HT1080 (cell line): ENCODE results near the gene PATJ. TPM values are rescaled to one million over a fixed set of nuclear protein-coding genes. Genes with fewer than 3 reads are reported as not detected.
"Not testable (repeated sequence)": the region's sequence is repeated elsewhere in the genome, so short reads cannot be mapped to it uniquely, and the experiment has no call there.

Experiments
- DNase-seq: peaks from one replicate; pipeline ENCODE4 v3.0.0-alpha.2; 2015; ENCODE audit warnings: low read depth
- total RNA-seq: library from RNA; depleted of rRNA; stranded (reverse); fragments of >200 nt; shearing (Covaris generic); gene quantifications from 2 replicates; pipeline ENCODE4 v1.2.3, GENCODE V29; 2014

PATJ gene
- total RNA-seq, 1 experiment from 2014 or later: 1.1 TPM

DNA sequence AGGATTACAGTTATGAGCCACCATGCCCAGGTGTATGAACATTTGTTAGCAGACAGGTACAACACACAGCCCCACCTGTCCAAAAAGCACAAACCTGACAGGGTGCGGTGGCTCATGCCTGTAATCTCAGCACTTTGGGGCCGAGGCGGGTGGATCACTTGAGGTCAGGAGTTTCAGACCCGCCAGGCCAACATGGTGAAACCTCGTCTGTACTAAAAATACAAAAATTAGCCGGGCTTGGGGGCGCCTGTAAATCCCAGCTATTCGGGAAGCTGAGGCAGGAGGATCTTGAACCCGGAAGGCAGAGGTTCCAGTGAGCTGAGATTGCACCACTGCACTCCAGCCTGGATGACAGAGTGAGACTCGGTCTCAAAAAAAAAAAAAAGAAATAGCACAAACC is 428.1 kb downstream of the PATJ start:
- not testable (repeated sequence) for DNase-seq

GRCh38 chr1:62175568-62176179 is 433.4 kb downstream of the PATJ start:
- peak; percentile 21 for DNase-seq

DNA sequence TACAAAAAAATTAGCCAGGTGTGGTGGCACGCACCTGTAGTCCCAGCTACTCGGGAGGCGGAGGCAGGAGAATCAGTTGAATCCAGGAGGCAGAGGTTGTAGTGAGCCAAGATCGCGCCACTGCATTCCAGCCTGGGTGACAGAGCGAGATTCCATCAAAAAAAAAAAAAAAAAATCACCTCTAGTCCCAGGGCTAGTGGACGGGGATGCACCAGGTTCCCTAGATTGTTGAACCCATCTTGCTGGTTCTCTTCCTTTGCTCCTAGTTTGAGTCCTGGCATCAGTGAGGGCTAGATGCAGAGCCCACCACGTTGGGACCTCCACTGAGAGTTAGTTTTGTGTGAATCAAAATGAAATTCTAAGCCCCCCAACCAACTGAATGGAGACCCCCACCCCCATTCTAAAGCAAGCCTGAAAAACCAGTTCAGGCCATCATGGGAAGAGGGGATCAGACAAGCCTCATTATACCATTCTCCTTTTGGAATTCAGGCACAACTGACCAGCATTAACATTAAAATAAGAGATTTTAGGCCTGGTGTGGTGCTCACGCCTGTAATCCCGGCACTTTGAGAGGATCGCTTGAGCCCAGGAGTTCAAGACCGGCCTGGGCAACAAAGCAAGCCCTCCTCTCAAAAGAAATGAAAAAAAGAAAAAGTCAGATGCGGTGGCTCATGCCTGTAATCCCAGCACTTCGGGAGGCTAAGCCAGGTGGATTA is 434.5 kb downstream of the PATJ start:
- DNase-seq: no peak

DNA sequence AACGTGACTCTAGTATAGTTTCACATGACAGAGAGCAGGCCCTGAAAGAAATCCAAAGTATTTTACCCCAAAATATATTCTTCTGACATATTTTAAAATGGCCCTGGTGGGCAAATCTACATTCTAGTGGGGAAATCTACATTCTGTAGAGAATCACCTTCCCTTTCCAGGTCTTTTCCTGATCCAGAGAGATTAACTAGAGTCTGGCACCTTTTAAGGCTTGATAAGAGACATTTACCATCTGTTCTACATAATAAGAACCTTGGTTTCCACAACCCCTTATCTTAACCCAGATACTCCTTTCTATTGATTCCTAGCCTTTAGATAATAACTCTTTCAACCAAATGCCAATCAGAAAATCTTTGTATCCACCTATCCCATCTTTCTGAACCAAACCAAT is 435.3 kb downstream of the PATJ start:
- DNase-seq: no peak

DNA sequence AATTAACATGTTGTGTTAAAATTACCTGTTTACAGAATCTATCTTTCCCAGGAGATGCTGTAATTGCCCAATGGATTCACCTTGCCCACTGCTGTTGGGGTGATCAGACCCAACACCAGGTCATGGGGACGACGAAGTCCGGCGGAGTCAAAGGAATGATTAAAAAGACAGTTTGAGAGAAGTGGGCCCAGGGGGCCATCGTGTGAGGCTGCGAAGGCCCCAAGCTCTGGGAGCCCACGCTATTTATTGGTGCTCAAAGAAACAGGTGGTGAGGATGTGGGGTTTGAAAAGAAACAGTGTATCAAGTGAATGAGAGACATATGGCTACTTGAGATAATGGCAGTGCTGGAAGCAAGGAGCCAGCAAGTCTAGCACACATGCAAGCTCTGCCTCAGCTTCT is 436.1 kb downstream of the PATJ start:
- DNase-seq: no peak

DNA sequence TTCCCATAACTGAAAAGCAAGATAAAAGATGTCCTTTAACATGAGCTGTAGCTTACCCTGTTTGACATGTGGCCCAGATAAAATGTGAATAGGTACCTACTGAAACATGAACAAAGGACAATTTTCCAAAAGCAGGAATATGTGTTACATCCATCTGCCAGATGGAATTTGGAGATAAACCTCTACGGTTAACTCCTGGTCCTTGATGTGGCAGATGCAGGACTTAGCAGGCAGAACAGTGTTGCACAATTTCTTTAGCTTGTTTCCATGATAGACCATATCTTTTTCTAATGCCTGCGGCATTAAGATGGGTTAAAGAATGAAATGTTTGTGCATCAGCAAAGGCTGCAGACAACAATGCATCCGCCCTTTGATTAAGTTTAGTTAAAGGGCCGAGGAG is 437.8 kb downstream of the PATJ start:
- not testable (repeated sequence) for DNase-seq

GRCh38 chr1:62180639-62181038 is 438.4 kb downstream of the PATJ start:
- no peak for DNase-seq

- no peak for DNase-seq
Observed at GRCh38 chr1:62181532-62181931, 439.3 kb downstream of the PATJ start.

GRCh38 chr1:62182157-62182556 is 439.9 kb downstream of the PATJ start:
- DNase-seq: not testable (repeated sequence)

GRCh38 chr1:62183164-62184020 is 441.1 kb downstream of the PATJ start:
- not testable (repeated sequence) for DNase-seq

DNA sequence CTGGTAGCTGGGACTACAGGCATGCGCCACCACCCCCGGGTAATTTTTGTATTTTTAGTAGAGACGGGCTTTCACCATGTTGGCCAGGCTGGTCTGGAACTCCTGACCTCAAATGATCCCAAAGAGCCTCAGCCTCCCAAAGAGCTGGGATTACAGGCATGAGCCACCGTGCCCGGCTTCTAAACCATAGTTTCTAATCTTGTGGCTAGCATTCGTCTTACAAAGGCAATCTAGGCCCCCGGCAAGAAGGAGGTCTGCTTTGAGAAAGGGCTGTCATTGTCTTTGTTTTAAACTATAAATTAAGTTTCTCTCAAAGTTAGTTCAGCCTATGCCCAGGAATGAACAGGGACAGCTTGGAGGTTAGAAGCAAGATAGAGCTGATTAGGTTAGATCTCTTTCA is 442.1 kb downstream of the PATJ start:
- DNase-seq: no peak

GRCh38 chr1:62185233-62185632 is 443.0 kb downstream of the PATJ start:
- DNase-seq: not testable (repeated sequence)

DNA sequence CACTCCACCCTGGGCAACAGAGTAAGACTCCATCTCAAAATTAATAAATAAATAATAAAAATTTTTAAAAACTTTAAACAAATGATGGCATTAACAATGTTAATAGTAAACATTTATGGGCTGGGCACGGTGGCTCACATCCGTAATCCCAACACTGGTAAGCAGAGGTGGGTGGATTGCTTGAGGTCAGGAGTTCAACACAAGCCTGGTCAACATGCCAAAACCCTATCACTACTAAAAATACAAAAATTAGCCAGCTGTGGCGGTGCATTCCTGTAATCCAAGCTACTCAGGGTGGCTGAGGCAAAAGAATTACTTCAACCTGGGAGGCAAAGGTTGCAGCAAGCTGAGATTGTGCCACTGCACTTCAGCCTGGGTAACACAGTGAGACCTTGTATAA is 443.4 kb downstream of the PATJ start:
- DNase-seq: no peak

- no peak for DNase-seq
Observed at GRCh38 chr1:62187548-62187947, 445.3 kb downstream of the PATJ start.

DNA sequence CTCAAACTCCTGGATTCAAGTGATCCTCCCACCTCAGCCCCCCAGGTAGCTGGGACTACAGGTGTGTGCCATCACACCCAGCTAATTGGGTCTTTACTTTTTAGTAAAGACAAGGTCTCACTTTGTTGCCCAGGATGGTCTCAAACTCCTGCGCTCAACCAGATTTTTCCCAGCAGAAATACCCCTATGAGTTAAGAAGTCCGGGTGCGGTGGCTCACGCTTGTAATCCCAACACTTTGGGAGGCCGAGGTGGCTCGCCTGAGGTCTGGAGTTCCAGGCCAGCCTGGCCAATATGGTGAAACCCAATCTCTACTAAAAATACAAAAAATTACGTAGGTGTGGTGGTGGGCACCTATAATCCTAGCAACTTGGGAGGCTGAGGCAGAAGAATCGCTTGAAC is 445.8 kb downstream of the PATJ start:
- no peak for DNase-seq

- DNase-seq: no peak
Observed at GRCh38 chr1:62194651-62195544, 452.6 kb downstream of the PATJ start, which contains the start of gene L1TD1. Gene L1TD1, plus strand, starts transcription at chr1:62194849. Its CDS starts 11,780 bp downstream, at chr1:62206629.

GRCh38 chr1:62196086-62196690 is 453.9 kb downstream of the PATJ start:
- no peak for DNase-seq

DNA sequence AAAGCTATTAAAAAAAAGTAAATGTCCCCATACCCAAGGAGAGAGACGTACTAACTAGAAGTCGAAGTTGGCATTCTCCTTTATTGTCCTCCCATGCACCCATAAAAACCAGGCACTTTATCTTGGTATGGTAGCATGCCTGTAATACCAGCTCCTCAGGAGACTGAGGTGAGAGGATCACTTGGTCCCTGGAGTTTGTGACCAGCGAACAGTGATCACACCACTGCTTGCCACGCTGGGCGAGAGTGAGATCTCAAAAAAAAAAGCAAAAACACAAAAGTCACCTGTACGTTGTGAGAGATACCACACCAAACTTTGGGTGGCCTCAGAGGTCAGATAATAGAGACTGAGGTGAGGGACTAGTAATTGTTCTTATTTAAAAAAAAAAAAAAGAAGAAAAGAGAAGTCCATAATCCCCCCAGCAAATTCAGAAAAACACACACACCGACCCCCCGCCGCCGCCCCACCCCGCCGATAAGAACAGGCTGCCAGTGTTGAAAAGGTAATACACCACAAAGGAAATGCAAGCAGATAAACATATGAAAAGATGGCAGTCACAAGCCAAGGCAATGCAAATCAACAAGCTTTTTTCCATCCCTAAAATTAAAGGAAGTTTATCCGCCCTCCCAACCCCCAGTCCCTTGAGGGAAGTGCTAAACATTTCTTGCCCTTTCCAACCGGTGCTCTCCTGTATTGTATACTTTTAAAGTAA is 455.9 kb downstream of the PATJ start:
- no peak for DNase-seq

DNA sequence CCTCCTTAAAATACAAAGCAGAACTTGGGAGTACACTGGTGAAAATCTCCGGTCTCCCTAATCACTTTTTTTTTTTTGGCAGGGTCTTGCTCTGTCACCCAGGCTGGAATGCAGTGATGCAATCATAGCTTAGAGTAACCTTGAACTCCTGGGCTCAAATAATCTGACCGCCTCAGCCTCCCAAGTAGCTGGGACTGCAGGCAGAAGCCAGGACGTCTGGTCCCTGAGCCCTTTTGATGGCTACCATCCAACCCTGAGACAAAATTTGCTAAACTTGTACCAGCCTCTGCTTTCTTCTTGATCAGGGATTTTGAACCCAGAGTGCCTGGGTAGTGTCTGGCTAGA is 456.5 kb downstream of the PATJ start:
- no peak for DNase-seq

GRCh38 chr1:62207187-62207586 is 464.9 kb downstream of the PATJ start:
- no peak for DNase-seq
